AG04450 (cell line): ENCODE measurements around the gene OR10A3. TPM values are rescaled to one million over a fixed set of nuclear protein-coding genes. Genes with fewer than 3 reads are reported as not detected.

Experiments
- CTCF ChIA-PET: fragments of 300-600, 350-600 bp; formaldehyde crosslinking; extraction: SDS; loops from one replicate; lab custom pipeline; 2022; ENCODE audit warnings: antibody characterized with exemption, inconsistent platforms; lab: Charles Lee
- POLR2A ChIA-PET: fragments of 350-600 bp; formaldehyde crosslinking; extraction: SDS; loops from one replicate; lab custom pipeline; 2021; ENCODE audit warnings: antibody characterized with exemption, inconsistent platforms; lab: Yijun Ruan, JAX
- DNase-seq: peaks from one replicate; pipeline ENCODE4 v3.0.0-alpha.2; 2011; ENCODE audit warnings: low read depth, low spot score
- H3K27ac ChIP-seq: one replicate; pipeline ENCODE4 v1.5.1; 2012; ENCODE audit warnings: low read depth, low read length, control low read depth
- H3K27me3 ChIP-seq: one replicate; pipeline ENCODE4 v1.6.0; 2012; ENCODE audit warnings: low read length; ENCODE audit not compliant: control insufficient read depth, insufficient read depth
- H3K4me3 ChIP-seq: 2 replicates; pipeline ENCODE4 v1.5.1; 2011; ENCODE audit warnings: mild to moderate bottlenecking, low read depth, low read length, control low read depth
- H3K9me3 ChIP-seq: 2 replicates; pipeline ENCODE4 v1.5.1; 2012; ENCODE audit warnings: low read length; ENCODE audit not compliant: control insufficient read depth, insufficient read depth
- polyA plus RNA-seq: library from polyadenylated mRNA; depleted of rRNA; stranded (reverse); fragments of >200 nt; gene quantifications from 2 replicates; pipeline ENCODE4 v1.2.3, GENCODE V29; 2011
- TF ChIP-seq, protein P1 (sequence below): IDR thresholded peaks from 2 replicates; pipeline ENCODE4 v1.5.1; 2011; ENCODE audit warnings: low read depth, low read length, control low read depth, inconsistent platforms

OR10A3 gene
- polyA plus RNA-seq, 1 experiment: 0.15 TPM

DNA sequence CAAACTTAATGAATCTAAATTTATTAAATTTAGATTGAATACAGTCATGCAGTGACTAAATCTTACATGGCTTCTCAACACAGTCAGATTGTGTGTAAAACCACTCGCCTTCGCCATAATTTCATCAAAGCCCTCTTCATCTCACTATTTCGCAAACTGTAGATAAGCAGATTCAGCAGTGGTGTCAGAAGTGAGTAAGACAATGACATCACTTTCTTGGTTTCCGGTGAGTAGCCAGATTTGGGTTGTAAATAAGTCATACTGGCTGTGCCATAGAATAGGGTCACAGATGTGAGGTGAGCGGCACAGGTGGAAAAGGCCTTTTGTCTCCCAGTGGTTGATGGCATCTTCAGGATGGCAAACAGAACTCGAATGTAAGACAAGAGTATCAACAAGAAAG, 13.9 kb downstream of the OR10A3 start:
- POLR2A ChIA-PET: no interaction called here
- Histone ChIP-seq H3K27me3 (no peaks in the 10 kb centered on the region), H3K27ac (no peak overlapping the region), H3K4me3 (no peak overlapping the region), H3K9me3 (no peaks in the 10 kb centered on the region)
- DNase-seq: no peak
- TF ChIP-seq, protein P1, sequence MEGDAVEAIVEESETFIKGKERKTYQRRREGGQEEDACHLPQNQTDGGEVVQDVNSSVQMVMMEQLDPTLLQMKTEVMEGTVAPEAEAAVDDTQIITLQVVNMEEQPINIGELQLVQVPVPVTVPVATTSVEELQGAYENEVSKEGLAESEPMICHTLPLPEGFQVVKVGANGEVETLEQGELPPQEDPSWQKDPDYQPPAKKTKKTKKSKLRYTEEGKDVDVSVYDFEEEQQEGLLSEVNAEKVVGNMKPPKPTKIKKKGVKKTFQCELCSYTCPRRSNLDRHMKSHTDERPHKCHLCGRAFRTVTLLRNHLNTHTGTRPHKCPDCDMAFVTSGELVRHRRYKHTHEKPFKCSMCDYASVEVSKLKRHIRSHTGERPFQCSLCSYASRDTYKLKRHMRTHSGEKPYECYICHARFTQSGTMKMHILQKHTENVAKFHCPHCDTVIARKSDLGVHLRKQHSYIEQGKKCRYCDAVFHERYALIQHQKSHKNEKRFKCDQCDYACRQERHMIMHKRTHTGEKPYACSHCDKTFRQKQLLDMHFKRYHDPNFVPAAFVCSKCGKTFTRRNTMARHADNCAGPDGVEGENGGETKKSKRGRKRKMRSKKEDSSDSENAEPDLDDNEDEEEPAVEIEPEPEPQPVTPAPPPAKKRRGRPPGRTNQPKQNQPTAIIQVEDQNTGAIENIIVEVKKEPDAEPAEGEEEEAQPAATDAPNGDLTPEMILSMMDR: no peak
- CTCF ChIA-PET: no interaction called here

DNA sequence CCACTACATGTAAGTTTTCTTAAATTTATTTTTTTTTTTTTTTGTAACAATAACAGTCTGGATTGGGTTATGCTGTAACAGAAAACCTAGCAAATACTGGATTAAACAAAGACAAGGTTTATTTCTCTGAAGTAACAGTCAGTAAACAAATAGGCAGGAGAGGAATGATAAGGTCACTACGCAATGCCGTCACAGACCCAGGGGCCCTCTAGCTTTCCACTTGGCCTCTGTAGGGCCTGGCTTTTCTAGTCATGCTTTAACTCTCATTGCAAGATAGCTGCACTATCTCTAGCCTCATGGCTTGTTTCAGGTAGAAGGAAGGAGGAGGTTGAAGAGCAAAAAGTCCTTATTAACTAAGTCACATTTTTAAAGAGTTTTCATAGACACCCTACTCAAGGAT, 17.0 kb downstream of the OR10A3 start:
- Histone ChIP-seq H3K27me3 (no peaks in the 10 kb centered on the region), H3K27ac (peak overlapping the region; percentile 21), H3K9me3 (no peaks in the 10 kb centered on the region), H3K4me3 (no peak overlapping the region)
- TF ChIP-seq, protein P1: no peak
- ChIA-PET CTCF (interaction anchor here (0.6 to 2.2 kb wide), 4 partner anchors 19 to 75 kb away, joined by 4 to 11 read pairs (median 6); partner anchors contain the start of gene EIF3F), POLR2A (interaction anchor here (0.7 kb wide), 1 partner anchor 41 kb away, joined by 3 read pairs; no protein-coding TSS in a partner anchor)
- DNase-seq: peak; percentile 8

DNA sequence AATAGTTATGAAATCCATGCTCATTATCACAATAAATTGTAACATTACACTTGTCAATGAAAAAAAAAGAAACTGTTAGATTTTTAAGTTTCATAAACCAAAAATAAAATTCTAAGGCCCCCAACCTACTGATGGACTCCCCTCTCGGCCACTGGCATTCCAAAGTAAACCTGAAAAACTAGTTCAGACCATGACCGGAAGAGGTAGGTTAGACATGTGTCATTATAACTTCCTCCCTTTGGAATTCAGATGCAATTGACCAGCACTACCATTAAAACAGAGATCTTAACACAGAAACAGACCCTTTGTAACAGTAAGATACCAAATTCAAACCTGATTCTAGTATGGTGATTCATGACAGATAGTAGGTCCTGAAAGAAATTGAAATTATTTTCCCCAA, 23.4 kb downstream of the OR10A3 start:
- no peak overlapping the region for H3K27ac ChIP-seq
- H3K27me3 ChIP-seq: no peaks in the 10 kb centered on the region
- H3K9me3 ChIP-seq: no peaks in the 10 kb centered on the region
- TF ChIP-seq, protein P1: no peak
- ChIA-PET POLR2A (no interaction called here), CTCF (no interaction called here)
- no peak for DNase-seq
- H3K4me3 ChIP-seq: no peak overlapping the region

DNA sequence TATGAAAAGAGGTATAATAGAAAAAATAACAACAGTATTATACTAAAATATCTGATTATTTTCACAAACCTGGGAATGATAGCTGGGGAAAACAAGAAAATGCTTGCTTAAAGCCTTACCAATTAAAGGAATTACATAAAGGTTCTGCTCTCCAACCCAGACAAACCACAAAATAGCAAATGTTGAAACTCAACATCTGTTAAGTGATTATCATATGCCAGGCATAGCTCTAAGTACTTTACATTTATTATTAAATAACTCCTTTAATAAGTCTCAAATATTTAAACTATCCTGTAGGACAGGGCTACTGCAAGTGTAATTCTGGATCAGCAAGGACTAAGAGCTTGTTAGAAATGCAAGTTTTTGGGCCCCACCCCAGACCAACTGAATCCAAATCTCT, 30.5 kb downstream of the OR10A3 start:
- Histone ChIP-seq H3K4me3 (no peak overlapping the region), H3K27ac (no peak overlapping the region), H3K27me3 (no peaks in the 10 kb centered on the region), H3K9me3 (no peaks in the 10 kb centered on the region)
- POLR2A ChIA-PET: interaction anchor here (0.6 to 1.9 kb wide), 2 partner anchors 76 to 86 kb away, joined by 3 to 5 read pairs; partner anchors contain the start of gene EIF3F
- DNase-seq: no peak
- CTCF ChIA-PET: interaction anchor here (0.6 to 4.4 kb wide), 6 partner anchors 18 to 188 kb away, joined by 3 to 58 read pairs (median 6); partner anchors contain the start of gene EIF3F
- TF ChIP-seq, protein P1: no peak

DNA sequence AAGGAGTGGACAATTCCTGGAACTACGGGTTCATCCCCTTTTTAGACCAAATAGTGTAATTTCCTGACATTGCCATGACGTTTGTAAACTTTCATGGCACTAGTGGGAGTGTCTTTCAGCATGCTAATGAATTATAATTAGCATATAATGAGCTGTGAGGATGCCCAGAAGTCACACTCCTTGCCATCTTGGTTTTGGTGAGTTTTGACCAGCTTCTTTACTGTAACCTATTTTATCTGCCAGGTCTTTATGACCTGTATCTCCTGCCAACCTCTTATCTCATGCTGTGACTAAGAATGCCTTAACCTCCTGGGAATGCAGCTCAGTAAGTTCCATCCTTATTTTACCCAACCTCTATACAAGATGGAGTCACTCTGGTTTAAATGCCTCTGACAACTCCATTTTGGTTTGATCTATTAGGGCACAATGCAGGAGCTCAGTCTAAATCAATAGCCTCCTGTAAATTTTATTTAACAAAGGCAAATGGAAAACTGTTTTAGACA, 31.2 kb downstream of the OR10A3 start:
- Histone ChIP-seq H3K9me3 (no peaks in the 10 kb centered on the region), H3K27me3 (no peaks in the 10 kb centered on the region), H3K27ac (no peak overlapping the region), H3K4me3 (no peak overlapping the region)
- ChIA-PET CTCF (interaction anchor here (0.7 to 4.4 kb wide), 5 partner anchors 17 to 216 kb away, joined by 3 to 58 read pairs (median 8); partner anchors contain the start of gene EIF3F), POLR2A (interaction anchor here (1.9 kb wide), 1 partner anchor 77 kb away, joined by 5 read pairs; the partner anchor contains the start of gene EIF3F)
- DNase-seq: no peak
- TF ChIP-seq, protein P1: no peak
